Measurements from ENCODE around the gene SLC6A1. TPM values are rescaled to one million over a fixed set of nuclear protein-coding genes. Genes with fewer than 3 reads are reported as not detected.

Gene SLC6A1
- total RNA-seq, 1 donor from 2014 or later, result not detected

DNA sequence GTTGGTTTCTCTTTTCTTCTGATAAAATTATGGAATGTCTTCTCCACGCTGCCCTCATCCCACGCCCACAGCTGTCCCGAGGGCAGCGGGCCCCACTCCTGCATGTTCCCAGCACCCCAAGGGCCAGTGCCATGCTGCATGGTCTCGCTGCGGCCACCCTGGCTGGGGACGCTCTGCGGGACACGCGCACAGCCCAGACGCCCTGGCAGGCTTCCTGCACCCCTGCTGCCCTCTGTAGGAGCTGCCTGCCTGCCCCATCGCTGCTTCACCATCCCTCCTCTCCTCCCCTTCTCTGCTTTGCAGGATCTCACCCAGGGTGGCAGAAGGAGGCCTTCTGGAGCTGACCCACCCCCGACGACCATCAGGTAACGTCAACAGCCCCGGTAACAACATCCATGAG is 22.8 kb downstream of the SLC6A1 start:
- intact Hi-C loops (cut with micrococcal nuclease), result no loop called here

GRCh38 chr3:11016727-11017126 is 24.2 kb downstream of the SLC6A1 start:
- intact Hi-C loops (cut with micrococcal nuclease), result no loop called here

GRCh38 chr3:11019116-11019819 is 26.7 kb downstream of the SLC6A1 start:
- intact Hi-C loops (cut with micrococcal nuclease), result no loop called here

DNA sequence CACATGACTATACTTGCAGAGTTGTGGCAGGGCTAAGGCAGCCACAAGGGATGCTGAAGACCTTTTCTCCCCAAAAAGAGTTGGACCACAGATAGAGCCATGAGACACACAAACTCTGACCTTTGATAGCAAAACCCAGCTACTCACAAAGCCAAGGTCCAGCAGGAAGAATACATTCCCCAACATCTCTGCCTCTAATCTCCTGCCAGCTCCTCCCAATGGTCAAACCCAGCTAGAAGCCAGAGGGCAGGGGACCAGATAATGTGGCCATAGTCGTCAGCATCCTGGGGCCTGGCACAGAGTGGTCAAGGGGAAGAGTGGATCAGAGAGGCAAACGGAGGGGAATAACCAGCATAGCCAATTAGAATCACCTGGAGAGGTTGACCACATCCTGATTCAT is 28.2 kb downstream of the SLC6A1 start:
- intact Hi-C loops (cut with micrococcal nuclease), result no loop called here

DNA sequence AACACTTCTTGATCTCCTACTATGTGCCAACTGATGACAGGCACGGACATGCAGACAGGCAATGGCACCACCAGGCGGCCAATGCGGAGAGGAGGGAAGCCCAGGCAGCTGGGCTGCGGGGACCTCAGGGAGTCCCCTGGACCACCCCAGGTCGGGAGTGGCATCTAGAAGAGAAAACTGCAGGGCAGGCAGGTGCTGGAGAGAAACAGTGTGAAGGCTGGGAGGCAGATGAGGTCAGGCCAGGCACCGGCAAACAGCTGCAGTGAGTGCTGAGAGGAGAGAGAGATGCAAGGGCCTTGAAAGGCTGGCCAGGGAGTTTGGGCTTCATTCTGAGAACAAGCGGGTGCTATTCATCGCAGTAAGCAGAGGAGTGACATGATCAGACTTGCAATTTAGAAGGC is 29.1 kb downstream of the SLC6A1 start:
- intact Hi-C loops (cut with micrococcal nuclease), result no loop called here

- intact Hi-C loops (cut with micrococcal nuclease), result no loop called here
Measured at GRCh38 chr3:11022115-11022514, 29.6 kb downstream of the SLC6A1 start.

- intact Hi-C loops (cut with micrococcal nuclease), result no loop called here
Measured at GRCh38 chr3:11024181-11024580, 31.6 kb downstream of the SLC6A1 start.

DNA sequence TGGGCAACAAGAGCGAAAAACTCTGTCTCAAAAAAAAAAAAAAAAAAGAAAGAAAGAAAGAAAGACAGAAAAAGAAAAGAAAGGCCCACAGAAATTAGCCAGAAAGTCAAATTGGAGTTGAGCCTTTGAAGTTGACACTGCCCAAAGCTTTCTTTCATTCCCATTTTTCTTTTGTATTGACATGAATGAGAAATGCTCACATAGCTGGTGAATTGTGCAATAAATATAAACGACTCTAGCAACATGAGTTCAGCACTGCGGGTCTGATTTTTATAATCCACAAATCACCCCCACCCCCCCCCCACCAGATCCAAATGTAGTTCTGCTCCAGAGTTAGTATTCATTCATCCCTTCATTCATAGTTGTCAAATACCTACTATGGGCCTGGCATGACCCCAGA is 37.4 kb downstream of the SLC6A1 start:
- intact Hi-C loops (cut with micrococcal nuclease), result no loop called here

DNA sequence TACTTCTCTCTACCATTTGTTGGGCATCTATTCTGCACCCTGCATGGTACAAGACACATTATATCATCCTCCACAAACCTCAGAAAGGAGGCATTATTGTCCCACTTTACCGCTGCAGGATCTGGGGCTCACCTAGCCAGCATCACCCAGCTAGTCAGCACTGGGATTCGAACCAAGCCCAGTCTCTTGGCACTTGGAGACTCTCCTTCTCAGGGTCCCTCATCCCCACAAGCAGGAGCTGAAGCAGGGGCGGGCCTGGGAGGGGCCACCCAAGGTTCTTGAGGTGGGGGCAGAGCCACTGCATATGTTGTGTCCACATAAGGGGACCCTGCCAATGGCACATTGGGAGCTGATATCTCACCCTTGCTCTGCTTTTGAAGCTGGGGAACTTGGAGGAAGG is 41.3 kb downstream of the SLC6A1 start:
- intact Hi-C loops (cut with micrococcal nuclease), result no loop called here

DNA sequence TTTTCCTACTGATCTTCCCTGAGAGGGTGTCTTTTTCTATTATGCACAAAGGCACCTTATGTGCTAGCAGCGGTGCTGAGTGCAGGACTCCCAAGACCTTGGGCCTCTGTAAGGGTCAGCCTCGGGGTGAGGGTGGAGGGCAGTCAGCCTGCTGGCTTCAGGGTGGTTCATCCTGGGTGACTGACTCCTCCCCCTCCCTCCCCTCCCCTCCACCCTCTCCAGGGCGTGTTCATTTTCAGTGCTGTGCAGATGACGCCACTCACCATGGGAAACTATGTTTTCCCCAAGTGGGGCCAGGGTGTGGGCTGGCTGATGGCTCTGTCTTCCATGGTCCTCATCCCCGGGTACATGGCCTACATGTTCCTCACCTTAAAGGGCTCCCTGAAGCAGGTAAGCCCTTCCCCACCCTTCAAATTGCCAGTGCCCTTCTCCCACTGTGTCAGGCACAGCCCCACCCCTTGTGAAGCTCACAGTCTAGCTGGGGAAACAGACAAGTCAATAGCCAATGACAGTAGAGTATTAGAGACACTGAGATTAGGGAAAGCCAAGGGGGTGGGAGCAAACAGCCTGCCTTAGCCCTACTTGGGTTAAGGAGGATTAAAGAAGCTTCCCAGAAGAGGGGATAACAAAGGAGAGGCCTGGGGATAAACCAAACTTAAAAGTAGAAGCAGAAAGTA is 41.9 kb downstream of the SLC6A1 start:
- intact Hi-C loops (cut with micrococcal nuclease), result no loop called here

DNA sequence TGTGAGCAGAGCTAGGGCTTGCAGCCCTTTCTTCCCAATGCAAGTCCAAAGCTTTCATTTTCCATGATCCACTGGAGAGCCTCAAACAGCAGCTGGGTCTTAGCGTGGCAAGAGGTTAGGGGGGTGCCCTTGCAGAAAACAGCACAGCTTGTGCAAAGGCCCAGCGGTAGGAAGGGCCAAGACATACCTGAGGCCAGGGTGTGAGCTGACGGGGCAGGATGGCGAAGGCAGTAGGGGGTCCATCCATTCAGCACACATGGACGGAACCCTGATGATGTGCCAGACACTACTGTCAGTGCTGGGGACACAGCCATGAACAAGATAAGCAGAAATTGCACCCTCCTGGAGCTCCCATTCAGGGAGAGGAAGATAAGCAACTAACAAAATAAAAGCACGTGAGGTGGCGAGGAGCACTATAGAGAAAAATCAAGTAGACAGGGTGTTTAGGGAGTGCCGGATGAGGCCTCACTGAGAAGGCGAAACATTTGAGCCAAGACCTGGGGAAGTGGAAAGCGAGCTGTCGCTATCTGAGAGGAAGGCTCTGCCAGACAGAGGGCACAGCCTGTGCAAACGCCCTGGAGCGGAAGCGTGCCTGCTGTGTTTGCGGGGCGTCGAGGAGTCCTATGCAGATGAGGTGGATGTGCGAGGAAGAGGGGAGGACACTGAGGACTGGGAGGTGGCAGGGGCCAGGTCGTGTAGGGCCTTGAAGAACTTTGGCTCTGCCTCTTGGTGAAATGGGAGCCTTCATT is 43.4 kb downstream of the SLC6A1 start:
- intact Hi-C loops (cut with micrococcal nuclease), result no loop called here

DNA sequence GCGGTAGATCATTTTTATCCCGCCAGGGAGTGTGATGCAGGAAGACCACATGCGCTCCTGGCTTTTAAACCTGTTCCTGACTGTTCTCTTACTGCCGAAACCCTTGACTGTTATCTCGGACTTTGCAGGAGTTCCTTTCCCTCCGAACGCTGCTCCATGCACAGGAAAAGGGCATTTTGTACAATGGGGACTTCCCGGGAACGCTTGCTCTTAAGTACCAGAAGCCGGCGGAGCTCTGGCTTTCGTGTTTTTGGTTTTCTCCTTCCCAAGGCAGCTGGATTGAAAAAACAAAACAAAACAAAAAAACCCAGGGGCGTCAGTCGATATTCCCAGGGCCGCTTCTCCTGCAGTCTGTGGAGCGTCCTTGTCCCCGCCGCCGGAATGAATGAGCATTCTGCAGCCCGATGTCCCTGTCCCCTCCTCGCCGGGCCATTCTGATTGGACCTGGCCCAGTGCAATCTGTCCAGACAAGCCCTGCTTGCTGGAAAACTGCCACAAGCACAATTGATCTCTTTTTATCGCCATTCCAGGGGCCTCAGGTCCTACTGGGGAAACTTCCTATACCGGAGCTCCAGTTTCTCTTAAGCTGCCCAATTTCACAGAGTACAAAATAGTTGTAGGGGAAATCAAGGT is 44.8 kb downstream of the SLC6A1 start:
- intact Hi-C loops (cut with micrococcal nuclease), result no loop called here

DNA sequence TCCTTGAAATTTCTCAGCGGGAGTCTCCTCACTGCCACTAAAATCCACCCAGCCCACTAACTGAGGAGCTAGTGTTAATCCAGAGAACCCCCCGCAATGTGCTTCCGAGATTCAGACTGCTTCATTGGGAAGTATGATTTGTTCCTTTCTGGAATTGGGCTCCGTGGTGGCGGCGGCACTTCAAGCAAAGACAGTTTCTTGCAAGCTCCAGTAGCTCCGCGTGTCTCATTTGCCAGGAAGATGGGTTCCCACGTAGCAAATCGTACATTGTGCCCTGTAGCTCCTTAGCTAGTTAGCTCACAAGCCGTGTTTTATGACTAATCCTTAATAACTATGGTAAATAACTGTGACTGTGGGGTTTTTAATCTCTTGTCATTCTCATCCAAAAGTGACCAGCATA is 45.4 kb downstream of the SLC6A1 start:
- intact Hi-C loops (cut with micrococcal nuclease), result no loop called here

- intact Hi-C loops (cut with micrococcal nuclease), result no loop called here
Measured at GRCh38 chr3:11045536-11045935, 53.0 kb downstream of the SLC6A1 start.

- intact Hi-C loops (cut with micrococcal nuclease), result no loop called here
Measured at GRCh38 chr3:11047500-11047899, 55.0 kb downstream of the SLC6A1 start.

GRCh38 chr3:11050666-11051323 is 58.2 kb downstream of the SLC6A1 start:
- intact Hi-C loops (cut with micrococcal nuclease), result no loop called here

GRCh38 chr3:11053926-11054503 is 61.5 kb downstream of the SLC6A1 start:
- intact Hi-C loops (cut with micrococcal nuclease), result no loop called here

- intact Hi-C loops (cut with micrococcal nuclease), result loop anchor here (5.0 kb wide), 1 partner anchor 298 kb away; no protein-coding TSS in a partner anchor
Measured at GRCh38 chr3:11054739-11055438, 62.3 kb downstream of the SLC6A1 start.

- intact Hi-C loops (cut with micrococcal nuclease), result loop anchor here (5.0 kb wide), 1 partner anchor 298 kb away; no protein-coding TSS in a partner anchor
Measured at GRCh38 chr3:11055496-11055895, 62.9 kb downstream of the SLC6A1 start.

DNA sequence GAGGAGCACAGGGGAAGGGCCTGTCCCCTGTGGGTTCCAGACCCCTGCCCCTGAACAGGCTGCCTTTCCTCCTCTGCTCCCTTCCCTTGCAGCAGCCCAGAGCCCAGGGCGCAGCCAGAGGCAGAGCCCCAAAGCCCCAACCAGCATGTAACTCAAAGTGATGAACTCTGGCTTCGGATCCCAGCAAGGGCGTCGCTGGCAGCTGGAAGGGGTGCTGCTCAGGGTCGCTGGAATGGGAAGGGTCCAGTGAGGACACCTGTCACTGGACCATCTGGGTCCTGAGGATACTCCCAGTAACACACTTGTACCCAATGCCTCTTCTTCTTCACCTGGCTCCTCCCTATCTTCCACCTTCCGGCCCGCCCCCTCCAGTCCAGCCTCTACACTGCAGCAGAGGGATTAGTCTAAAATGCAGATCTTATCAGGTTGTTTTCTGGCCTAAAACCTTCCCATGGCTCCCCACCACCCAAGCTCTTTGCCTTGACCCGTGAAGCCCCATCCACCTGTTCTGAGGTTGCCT is 64.0 kb downstream of the SLC6A1 start:
- intact Hi-C loops (cut with micrococcal nuclease), result loop anchor here (5.0 kb wide), 1 partner anchor 299 kb away; no protein-coding TSS in a partner anchor

Measured in T-helper 2 cell treated with Interferon-gamma antibody and Interleukin-4, amounts not matched to agents 100 ng/mL and 5 ng/mL, for 36 hours (primary cell).